DMS153 (cell line): ENCODE results near the gene SLC24A3.
A peak's percentile ranks its signal among the peaks of the same experiment; 100 is the strongest.

Experiments
- DNase-seq: peaks from one replicate; lab custom pipeline; 2025; lab: John Stamatoyannopoulos, UW

SLC24A3 gene

GRCh38 chr20:19594896-19595295, 382.5 kb downstream of the SLC24A3 start:
- DNase-seq = no peak

GRCh38 chr20:19598117-19598850, 385.8 kb downstream of the SLC24A3 start:
- no peak for DNase-seq

GRCh38 chr20:19599200-19599599, 386.8 kb downstream of the SLC24A3 start:
- DNase-seq = no peak

- DNase-seq = no peak
These were observed 387.6 kb downstream of the SLC24A3 start for GRCh38 chr20:19600042-19600441.

GRCh38 chr20:19601126-19601810, 388.8 kb downstream of the SLC24A3 start:
- DNase-seq = no peak

- peak; percentile 12 for DNase-seq
These were observed 390.4 kb downstream of the SLC24A3 start for GRCh38 chr20:19602675-19603375.

- peak; percentile 72 for DNase-seq
These were observed 390.9 kb downstream of the SLC24A3 start for GRCh38 chr20:19603376-19603750.

- DNase-seq = no peak
These were observed 393.5 kb downstream of the SLC24A3 start for GRCh38 chr20:19605786-19606485.

GRCh38 chr20:19609642-19610223, 397.3 kb downstream of the SLC24A3 start:
- peak; percentile 51 for DNase-seq

- no peak for DNase-seq
These were observed 403.2 kb downstream of the SLC24A3 start for GRCh38 chr20:19615629-19616028.

GRCh38 chr20:19616081-19616480, 403.6 kb downstream of the SLC24A3 start:
- DNase-seq = no peak

GRCh38 chr20:19616620-19617019, 404.2 kb downstream of the SLC24A3 start:
- DNase-seq = no peak

- DNase-seq = no peak
These were observed 404.8 kb downstream of the SLC24A3 start for GRCh38 chr20:19617256-19617655.

GRCh38 chr20:19618711-19619110, 406.3 kb downstream of the SLC24A3 start:
- DNase-seq = no peak

- DNase-seq = no peak
These were observed 407.5 kb downstream of the SLC24A3 start for GRCh38 chr20:19619904-19620430.

GRCh38 chr20:19620446-19620845, 408.0 kb downstream of the SLC24A3 start:
- no peak for DNase-seq

GRCh38 chr20:19621072-19621471, 408.6 kb downstream of the SLC24A3 start:
- no peak for DNase-seq

GRCh38 chr20:19624221-19624965, 412.0 kb downstream of the SLC24A3 start:
- no peak for DNase-seq

- no peak for DNase-seq
These were observed 413.0 kb downstream of the SLC24A3 start for GRCh38 chr20:19625426-19625825.

- no peak for DNase-seq
These were observed 414.5 kb downstream of the SLC24A3 start for GRCh38 chr20:19626896-19627295.

- peak; percentile 20 for DNase-seq
These were observed 416.2 kb downstream of the SLC24A3 start for GRCh38 chr20:19628570-19629134.
